Endodermal cell (in vitro differentiated cells): ENCODE data around the gene ARFGEF3. TPM values are rescaled to one million over a fixed set of nuclear protein-coding genes. Genes with fewer than 3 reads are reported as not detected.

Experiments
- DNase-seq: peaks from one replicate; pipeline ENCODE4 v3.0.0-alpha.2; 2017
- H3K27ac ChIP-seq: 2 replicates; pipeline ENCODE4 v1.5.1; 2013; ENCODE audit warnings: mild to moderate bottlenecking, low read depth, low read length, moderate library complexity
- H3K27me3 ChIP-seq: 2 replicates; pipeline ENCODE4 v1.6.1; 2013; ENCODE audit warnings: mild to moderate bottlenecking, low read length, moderate library complexity; ENCODE audit not compliant: insufficient read depth, control insufficient read depth, poor library complexity, severe bottlenecking
- H3K36me3 ChIP-seq: 2 replicates; pipeline ENCODE4 v1.7.0; 2013; ENCODE audit warnings: mild to moderate bottlenecking, low read length, moderate library complexity; ENCODE audit not compliant: control insufficient read depth, insufficient read depth
- H3K4me1 ChIP-seq: one replicate; pipeline ENCODE4 v1.7.0; 2013; ENCODE audit warnings: low read length; ENCODE audit not compliant: control insufficient read depth, insufficient read depth
- H3K4me3 ChIP-seq: 2 replicates; pipeline ENCODE4 v1.5.1; 2013; ENCODE audit warnings: mild to moderate bottlenecking, low read length, moderate library complexity
- H3K9ac ChIP-seq: 2 replicates; pipeline ENCODE4 v1.6.1; 2013; ENCODE audit warnings: mild to moderate bottlenecking, low read length, moderate library complexity; ENCODE audit not compliant: poor library complexity, severe bottlenecking; ENCODE audit errors: extremely low read depth
- H3K9me3 ChIP-seq: 2 replicates; pipeline ENCODE4 v1.6.1; 2013; ENCODE audit warnings: mild to moderate bottlenecking, low read length, moderate library complexity; ENCODE audit not compliant: control insufficient read depth
- H3K27ac Mint-ChIP-seq: 2 replicates; pipeline ENCODE4 v1.8.0; 2020; ENCODE audit warnings: mixed read lengths
- H3K27me3 Mint-ChIP-seq: 2 replicates; pipeline ENCODE4 v1.8.0; 2021; ENCODE audit warnings: mild to moderate bottlenecking, mixed read lengths; ENCODE audit not compliant: insufficient read depth
- H3K36me3 Mint-ChIP-seq: 2 replicates; pipeline ENCODE4 v1.8.0; 2020; ENCODE audit warnings: low read depth, mixed read lengths
- H3K4me1 Mint-ChIP-seq: 2 replicates; pipeline ENCODE4 v1.8.0; 2020; ENCODE audit warnings: mixed read lengths
- H3K4me3 Mint-ChIP-seq: 2 replicates; pipeline ENCODE4 v1.8.0; 2020; ENCODE audit warnings: mild to moderate bottlenecking, moderate library complexity, mixed read lengths
- H3K9me3 Mint-ChIP-seq: 2 replicates; pipeline ENCODE4 v1.8.0; 2020; ENCODE audit warnings: mild to moderate bottlenecking, mixed read lengths
- CTCF ChIP-seq: fragments of 200-600 bp; sonication (generic); conservative IDR thresholded peaks from 2 replicates; pipeline ENCODE4 v1.5.0; 2021; ENCODE audit warnings: antibody characterized with exemption, mild to moderate bottlenecking
- WGBS, 2 experiments: methylation state at CpG; one replicate each; pipeline versions ENCODE4 v1.1.5 to v1.1.7; 2013; ENCODE audit warnings: missing lambda C conversion rate in 2 of 2, mixed read lengths in 1 of 2; ENCODE audit not compliant: insufficient coverage in 1 of 2, insufficient read length in 1 of 2; 5-methylcytosine and 5-hydroxymethylcytosine counted together
- total RNA-seq, 2 donors: library from RNA; stranded (reverse); fragmentation: NEBNext Ultra II Directional in 1 of 2; extraction: Animal tissue kit (Norgen Biotek cat#: 25700) in 1 of 2; gene quantifications; 2 replicates in 1 of 2; 3 replicates in 1 of 2; pipeline ENCODE4 v1.2.1, GENCODE V29; 2021

The ARFGEF3 gene
- total RNA-seq, 2 donors from 2014 or later: 10.9 to 14.3 TPM

- H3K4me1 Mint-ChIP-seq: peaks cover 38% of the 10 kb centered on the region
- H3K36me3 Mint-ChIP-seq: peaks cover 2% of the 10 kb centered on the region
- no peak overlapping the region for H3K4me3 Mint-ChIP-seq
- no peak for DNase-seq
- Histone ChIP-seq H3K4me3 (no peak overlapping the region), H3K27me3 (no peaks in the 10 kb centered on the region), H3K36me3 (no peaks in the 10 kb centered on the region), H3K4me1 (peaks cover 11% of the 10 kb centered on the region), H3K9me3 (no peaks in the 10 kb centered on the region), H3K27ac (no peak overlapping the region), H3K9ac (no peak overlapping the region)
- H3K27ac Mint-ChIP-seq: no peak overlapping the region
- 74 to 100% methylated on average over 1 to 3 of the region's 3 CpGs for WGBS, 2 experiments
- peaks cover 16% of the 10 kb centered on the region for H3K9me3 Mint-ChIP-seq
- no peaks in the 10 kb centered on the region for H3K27me3 Mint-ChIP-seq
- no peak for TF ChIP-seq CTCF
These were observed 209.6 kb downstream of the ARFGEF3 start for GRCh38 chr6:138371452-138371711.

GRCh38 chr6:138371720-138372119 is 210.0 kb downstream of the ARFGEF3 start:
- no peaks in the 10 kb centered on the region for H3K36me3 ChIP-seq
- no peak overlapping the region for H3K9ac ChIP-seq
- DNase-seq: no peak
- Mint-ChIP-seq H3K27me3 (no peaks in the 10 kb centered on the region), H3K36me3 (peaks cover 2% of the 10 kb centered on the region), H3K9me3 (peaks cover 16% of the 10 kb centered on the region), H3K27ac (no peak overlapping the region), H3K4me1 (peaks cover 37% of the 10 kb centered on the region), H3K4me3 (no peak overlapping the region)
- no peaks in the 10 kb centered on the region for H3K27me3 ChIP-seq
- no peak for TF ChIP-seq CTCF
- H3K4me3 ChIP-seq: no peak overlapping the region
- H3K4me1 ChIP-seq: peaks cover 11% of the 10 kb centered on the region
- H3K27ac ChIP-seq: no peak overlapping the region
- WGBS, 2 experiments: 45 to 88% methylated on average over 2 to 3 of the region's 3 CpGs
- no peaks in the 10 kb centered on the region for H3K9me3 ChIP-seq

- no peak overlapping the region for H3K27ac Mint-ChIP-seq
- peak; percentile 44 for TF ChIP-seq CTCF
- peaks cover 39% of the 10 kb centered on the region for H3K4me1 Mint-ChIP-seq
- Histone ChIP-seq H3K4me1 (peaks cover 15% of the 10 kb centered on the region), H3K36me3 (no peaks in the 10 kb centered on the region), H3K27ac (no peak overlapping the region), H3K4me3 (no peak overlapping the region), H3K27me3 (no peaks in the 10 kb centered on the region), H3K9me3 (no peaks in the 10 kb centered on the region), H3K9ac (no peak overlapping the region)
- no peaks in the 10 kb centered on the region for H3K27me3 Mint-ChIP-seq
- no peak overlapping the region for H3K4me3 Mint-ChIP-seq
- no peak for DNase-seq
- H3K36me3 Mint-ChIP-seq: no peaks in the 10 kb centered on the region
- H3K9me3 Mint-ChIP-seq: peaks cover 9% of the 10 kb centered on the region
These were observed 211.1 kb downstream of the ARFGEF3 start for GRCh38 chr6:138372711-138373463.
